Upper lobe of left lung (tissue), 6 donors: ENCODE measurements around the gene SFXN4. TPM values are rescaled to one million over a fixed set of nuclear protein-coding genes. Genes with fewer than 3 reads are reported as not detected.

Experiments used
- ATAC-seq, 2 donors: fragments of 200-7000 bp; cut with Tn5 transposase; one replicate each; pipeline ENCODE4 v1.9.1; 2022; ENCODE audit warnings: mild to moderate bottlenecking in 2 of 2, moderate library complexity in 2 of 2; ENCODE audit not compliant: low FRiP score in 2 of 2
- DNase-seq, 2 donors: peaks; one replicate each; pipeline ENCODE4 v3.0.0-alpha.2; 2019 to 2020
- H3K27ac ChIP-seq, 4 donors: fragments of 200-600 bp; sonication (generic); one replicate each; pipeline ENCODE4 v1.5.1; 2016 to 2019
- H3K27me3 ChIP-seq, 4 donors: fragments of 200-600 bp; sonication (generic); one replicate each; pipeline ENCODE4 v1.5.1; 2017 to 2019
- H3K36me3 ChIP-seq, 4 donors: fragments of 200-600 bp; sonication (generic); one replicate each; pipeline ENCODE4 v1.5.1; 2016 to 2019
- H3K4me1 ChIP-seq, 4 donors: fragments of 200-600 bp; sonication (generic); one replicate each; pipeline ENCODE4 v1.5.1; 2018 to 2019
- H3K4me3 ChIP-seq, 4 donors: fragments of 200-600 bp; sonication (generic); one replicate each; pipeline ENCODE4 v1.5.1; 2017 to 2019; ENCODE audit warnings: mild to moderate bottlenecking in 2 of 4, moderate library complexity in 1 of 4
- H3K9me3 ChIP-seq, 4 donors: fragments of 200-600 bp; sonication (generic); one replicate each; pipeline ENCODE4 v1.5.1; 2018 to 2019
- CTCF ChIP-seq, 6 experiments: fragments of 450-650 bp in 4 of 6; fragments of 200-600 bp in 2 of 6; sonication (generic) in 2 of 6; IDR thresholded peaks; one replicate each; pipeline ENCODE4 v1.5.1; 2016 to 2019; ENCODE audit warnings: antibody characterized with exemption in 6 of 6
- EP300 ChIP-seq, 4 donors: sonication (generic); formaldehyde crosslinking; IDR thresholded peaks; one replicate each; pipeline ENCODE4 v1.5.1; 2017; ENCODE audit warnings: antibody characterized with exemption in 4 of 4, control low read depth in 2 of 4
- POLR2A ChIP-seq, 4 donors: fragments of 450-650 bp; IDR thresholded peaks; one replicate each; pipeline ENCODE4 v1.5.1; 2016 to 2017; ENCODE audit warnings: antibody characterized with exemption in 4 of 4, mild to moderate bottlenecking in 2 of 4
- POLR2AphosphoS5 ChIP-seq, 2 donors: sonication (generic); formaldehyde crosslinking; IDR thresholded peaks; one replicate each; pipeline ENCODE4 v1.5.1; 2017; ENCODE audit warnings: antibody characterized with exemption in 2 of 2
- WGBS, 2 donors: methylation state at CpG; one replicate each; pipeline ENCODE4 v1.1.5; 2017 to 2018; 5-methylcytosine and 5-hydroxymethylcytosine counted together
- total RNA-seq, 6 donors: library from RNA; depleted of rRNA in 4 of 6; stranded (reverse); fragments of >200 nt in 4 of 6; gene quantifications; one replicate each; pipeline versions ENCODE4 v1.1.0 to v1.2.1, GENCODE V29; 2016 to 2021
- donor health status: DM: no; HTN: no; CAD: no; lungs with moderate emphysema.
- donor health status: DM: no; HTN: yes; CAD: no; lungs with severe emphysema.

Gene SFXN4
- total RNA-seq, result 10 to 100 TPM in 5 of 6 donors, 1 to 10 TPM in 1; 4.4 to 47.1 (median 19.0) TPM

GRCh38 chr10:119165171-119166117, at the start of gene SFXN4:
Gene SFXN4 (minus strand): TSS chr10:119165714. CDS start chr10:119165647, 67 bp downstream.
- Histone ChIP-seq H3K4me3 (peak within 1 kb of the TSS; percentile 47 to 97 (median 88)), H3K27ac (peak within 1 kb of the TSS; percentile 85 to 91 (median 88)), H3K4me1 (peaks cover 11 to 18% (median 14%) of the 10 kb centered on the region in 4 donors), H3K27me3 (no peaks in the 10 kb centered on the region), H3K9me3 (no peaks in the 10 kb centered on the region), H3K36me3 (peaks cover 6 to 31% (median 18%) of the 10 kb centered on the region in 4 donors)
- ATAC-seq, result peak; percentile 95 to 99
- TF ChIP-seq CTCF (IDR thresholded peaks at IDR 0.05) (peak in 3 of 6 experiments; percentile 27 to 38 (median 37)), POLR2AphosphoS5 (IDR thresholded peaks at IDR 0.05) (peak; percentile 64 to 66), POLR2A (IDR thresholded peaks at IDR 0.05) (peak; percentile 45 to 80 (median 65)), EP300 (IDR thresholded peaks at IDR 0.05) (peak in 1 of 4 donors; percentile 8)
- peak; percentile 85 to 97 for DNase-seq
- 0 to 2% methylated on average over 23 to 45 of the region's 90 CpGs for WGBS, 2 donors

DNA sequence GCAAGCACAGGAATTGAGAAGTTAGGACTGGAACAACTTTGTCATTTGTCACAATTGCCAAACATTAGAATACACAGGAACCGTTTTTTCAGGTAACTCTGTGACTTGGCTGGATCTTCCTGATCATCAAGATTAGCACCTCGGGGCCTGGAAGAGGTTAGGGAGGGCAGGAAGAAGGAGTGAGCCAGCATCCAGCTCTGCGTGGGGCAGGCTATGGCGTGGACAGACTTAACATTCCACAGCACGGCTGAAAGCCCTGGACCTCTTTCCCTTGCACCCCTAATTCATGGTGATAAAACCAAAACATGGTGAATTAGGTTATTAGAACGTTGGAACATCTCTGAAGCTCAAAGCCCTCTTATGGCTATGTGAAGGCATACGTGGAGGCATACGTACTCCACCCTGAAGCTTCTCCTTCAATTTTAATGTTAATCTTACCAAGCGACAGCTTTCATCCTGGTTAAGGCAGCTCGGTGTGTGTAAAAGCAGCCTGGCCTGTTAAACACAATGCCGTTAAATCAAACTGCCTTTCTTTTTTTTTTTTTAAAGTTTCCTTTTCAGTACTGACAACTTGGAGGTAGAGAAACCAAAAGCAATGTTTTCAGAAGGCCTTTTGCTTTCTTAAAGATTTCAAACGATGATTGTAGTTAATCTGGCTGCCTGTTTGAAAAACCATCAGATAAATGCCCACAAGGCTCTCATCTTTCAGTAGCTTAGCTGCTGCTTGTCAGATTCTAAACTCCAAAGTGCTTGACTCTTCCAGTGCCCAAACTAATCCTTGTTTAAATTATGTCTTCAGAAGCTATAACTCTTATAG, 46.3 kb upstream of the SFXN4 start:
- WGBS, 2 donors, result 14 to 18% methylated on average over 12 of the region's 12 CpGs
- H3K4me3 ChIP-seq, result peak overlapping the region in 2 of 4 donors; percentile 14 to 17
- DNase-seq (no peak), ATAC-seq (no peak)
- H3K27me3 ChIP-seq, result no peaks in the 10 kb centered on the region
- peaks cover 0 to 5% (median 0%) of the 10 kb centered on the region in 4 donors for H3K36me3 ChIP-seq
- no peak for TF ChIP-seq POLR2A (IDR thresholded peaks at IDR 0.05)
- peak in 1 of 2 donors; percentile 8 for TF ChIP-seq POLR2AphosphoS5 (IDR thresholded peaks at IDR 0.05)
- H3K4me1 ChIP-seq, result peaks cover 50 to 77% (median 54%) of the 10 kb centered on the region in 4 donors
- no peaks in the 10 kb centered on the region for H3K9me3 ChIP-seq
- H3K27ac ChIP-seq, result peak overlapping the region; percentile 95 to 99 (median 96)

- Histone ChIP-seq H3K27ac (peak overlapping the region; percentile 95 to 99 (median 96)), H3K9me3 (no peaks in the 10 kb centered on the region), H3K4me3 (peak overlapping the region in 2 of 4 donors; percentile 14 to 17), H3K36me3 (peaks cover 0 to 5% (median 0%) of the 10 kb centered on the region in 4 donors), H3K4me1 (peaks cover 53 to 77% (median 55%) of the 10 kb centered on the region in 4 donors), H3K27me3 (no peaks in the 10 kb centered on the region)
- ATAC-seq (no peak), DNase-seq (no peak)
- 37 to 43% methylated on average over 3 of the region's 3 CpGs for WGBS, 2 donors
- TF ChIP-seq POLR2A (IDR thresholded peaks at IDR 0.05) (no peak), EP300 (IDR thresholded peaks at IDR 0.05) (no peak), CTCF (IDR thresholded peaks at IDR 0.05) (no peak), POLR2AphosphoS5 (IDR thresholded peaks at IDR 0.05) (no peak)
These were observed 45.7 kb upstream of the SFXN4 start for GRCh38 chr10:119211176-119211575.

DNA sequence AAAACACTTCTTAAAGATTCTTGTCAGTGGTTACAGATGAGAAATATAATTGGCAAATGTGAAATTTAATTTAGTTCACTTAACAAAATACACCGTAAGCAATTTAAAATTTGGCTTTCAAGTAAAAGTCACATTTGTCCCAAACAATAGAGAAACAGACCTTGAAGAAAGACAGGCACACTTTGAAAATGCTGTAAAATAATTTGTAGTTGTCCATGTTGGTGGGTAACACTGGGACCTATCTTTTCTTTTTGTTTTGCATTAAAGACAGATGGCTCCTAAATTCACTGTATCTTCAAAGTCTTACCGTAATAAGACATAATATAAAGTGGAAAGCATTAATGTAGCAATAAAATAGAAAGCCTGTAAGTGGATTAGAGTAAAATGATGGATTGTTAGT, 45.1 kb upstream of the SFXN4 start:
- H3K27ac ChIP-seq, result peak overlapping the region; percentile 95 to 99 (median 96)
- no peaks in the 10 kb centered on the region for H3K27me3 ChIP-seq
- H3K4me1 ChIP-seq, result peaks cover 56 to 77% (median 57%) of the 10 kb centered on the region in 4 donors
- H3K4me3 ChIP-seq, result peak overlapping the region in 1 of 4 donors; percentile 14
- no peak for ATAC-seq
- TF ChIP-seq POLR2AphosphoS5 (IDR thresholded peaks at IDR 0.05) (no peak), CTCF (IDR thresholded peaks at IDR 0.05) (no peak), EP300 (IDR thresholded peaks at IDR 0.05) (no peak), POLR2A (IDR thresholded peaks at IDR 0.05) (no peak)
- DNase-seq, result no peak
- peaks cover 0 to 5% (median 0%) of the 10 kb centered on the region in 4 donors for H3K36me3 ChIP-seq
- H3K9me3 ChIP-seq, result no peaks in the 10 kb centered on the region
- 70 to 73% methylated on average over 2 of the region's 2 CpGs for WGBS, 2 donors
